Fibroblast of skin of right quadriceps (primary cell): Measurements from ENCODE around the gene KCNK7.

Experiments used
- DNase-seq: peaks from one replicate; pipeline ENCODE4 v3.0.0-alpha.2; 2013

The KCNK7 gene

GRCh38 chr11:65625628-65626342, 30.2 kb upstream of the KCNK7 start:
- DNase-seq = peak; percentile 30

- DNase-seq = no peak
These were observed 29.5 kb upstream of the KCNK7 start for GRCh38 chr11:65624931-65625627.

GRCh38 chr11:65623852-65624616, 28.4 kb upstream of the KCNK7 start:
- no peak for DNase-seq

- no peak for DNase-seq
These were observed 27.6 kb upstream of the KCNK7 start for GRCh38 chr11:65623177-65623576.

GRCh38 chr11:65622011-65622410, 26.4 kb upstream of the KCNK7 start:
- DNase-seq = no peak

- DNase-seq = no peak
These were observed 25.9 kb upstream of the KCNK7 start for GRCh38 chr11:65621460-65621859.

GRCh38 chr11:65620666-65621065, 25.1 kb upstream of the KCNK7 start:
- DNase-seq = no peak

- no peak for DNase-seq
These were observed 23.8 kb upstream of the KCNK7 start for GRCh38 chr11:65619281-65619928.

GRCh38 chr11:65618763-65619162, 23.2 kb upstream of the KCNK7 start:
- DNase-seq = no peak

- no peak for DNase-seq
These were observed 22.6 kb upstream of the KCNK7 start for GRCh38 chr11:65617990-65618751.

- no peak for DNase-seq
These were observed 21.7 kb upstream of the KCNK7 start for GRCh38 chr11:65617136-65617850.

GRCh38 chr11:65616575-65617001, 21.0 kb upstream of the KCNK7 start:
- DNase-seq = no peak

- DNase-seq = no peak
These were observed 20.5 kb upstream of the KCNK7 start for GRCh38 chr11:65615950-65616574.

- DNase-seq = peak; percentile 100
These were observed 19.8 kb upstream of the KCNK7 start, which contains the start of gene PCNX3 for GRCh38 chr11:65615229-65615949. Gene PCNX3, plus strand, starts transcription at chr11:65615776. Its CDS starts 536 bp downstream, at chr11:65616312.

GRCh38 chr11:65613091-65613928, 17.7 kb upstream of the KCNK7 start:
- DNase-seq = no peak

- no peak for DNase-seq
These were observed 17.1 kb upstream of the KCNK7 start for GRCh38 chr11:65612691-65613090.

- no peak for DNase-seq
These were observed 16.4 kb upstream of the KCNK7 start for GRCh38 chr11:65611758-65612603.

GRCh38 chr11:65611028-65611757, 15.6 kb upstream of the KCNK7 start:
- no peak for DNase-seq
